Fibroblast of pulmonary artery (primary cell): ENCODE data around the gene PRDM2.

Experiments used
- DNase-seq: peaks from one replicate; pipeline ENCODE4 v3.0.0-alpha.2; 2010; ENCODE audit warnings: low read depth
- H3K4me3 ChIP-seq: replicated peaks from 2 replicates; pipeline ENCODE4 v1.5.1; 2011; ENCODE audit warnings: low read depth, mild to moderate bottlenecking, control low read depth, low read length, moderate library complexity
- CTCF ChIP-seq: IDR thresholded peaks from 2 replicates; pipeline ENCODE4 v1.5.1; 2011; ENCODE audit warnings: mild to moderate bottlenecking, control low read depth, low read length, inconsistent platforms; ENCODE audit errors: missing control alignments

The PRDM2 gene

DNA sequence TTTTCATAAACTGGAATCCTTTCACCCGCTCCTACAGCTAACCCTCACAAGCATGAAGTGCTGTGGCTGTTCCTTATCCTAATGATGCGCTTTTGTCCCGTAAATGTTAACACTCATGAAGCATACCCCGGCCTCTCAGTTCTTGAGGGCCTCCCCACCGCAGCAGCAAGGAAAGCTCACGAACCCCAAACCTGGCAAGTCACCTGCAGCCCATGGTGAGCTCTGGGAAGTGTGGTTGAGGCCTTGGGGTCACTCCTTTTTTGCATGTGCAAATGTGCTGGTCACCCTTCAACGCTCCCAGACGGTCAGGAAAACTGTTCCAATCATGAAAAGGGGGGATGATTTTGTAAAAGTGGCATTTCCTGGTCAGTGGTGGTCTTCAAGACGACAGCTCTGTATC is 124.6 kb downstream of the PRDM2 start:
- H3K4me3 ChIP-seq: no peak overlapping the region
- no peak for TF ChIP-seq CTCF
- no peak for DNase-seq

GRCh38 chr1:13825033-13825432 is 125.0 kb downstream of the PRDM2 start:
- no peak overlapping the region for H3K4me3 ChIP-seq
- no peak for TF ChIP-seq CTCF
- DNase-seq: no peak

DNA sequence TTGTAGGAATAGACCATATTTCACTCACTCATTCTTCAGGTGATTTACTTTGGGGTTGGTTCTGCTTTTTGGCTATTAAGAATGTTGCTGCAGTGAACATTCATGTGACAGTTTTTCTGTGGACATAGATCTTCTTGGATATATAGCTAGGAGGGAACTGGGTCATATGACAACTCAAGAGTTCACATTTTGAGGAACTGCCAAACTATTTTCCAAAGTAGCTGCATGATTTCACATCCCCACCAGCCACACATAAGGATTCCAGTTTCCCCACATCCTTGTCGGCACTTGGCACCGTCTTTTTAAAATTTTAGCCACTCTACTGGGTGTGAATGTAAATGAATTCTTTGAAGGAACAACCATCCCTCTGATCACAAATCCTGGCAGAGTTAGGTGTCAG is 126.0 kb downstream of the PRDM2 start:
- H3K4me3 ChIP-seq: no peak overlapping the region
- no peak for DNase-seq
- no peak for TF ChIP-seq CTCF

DNA sequence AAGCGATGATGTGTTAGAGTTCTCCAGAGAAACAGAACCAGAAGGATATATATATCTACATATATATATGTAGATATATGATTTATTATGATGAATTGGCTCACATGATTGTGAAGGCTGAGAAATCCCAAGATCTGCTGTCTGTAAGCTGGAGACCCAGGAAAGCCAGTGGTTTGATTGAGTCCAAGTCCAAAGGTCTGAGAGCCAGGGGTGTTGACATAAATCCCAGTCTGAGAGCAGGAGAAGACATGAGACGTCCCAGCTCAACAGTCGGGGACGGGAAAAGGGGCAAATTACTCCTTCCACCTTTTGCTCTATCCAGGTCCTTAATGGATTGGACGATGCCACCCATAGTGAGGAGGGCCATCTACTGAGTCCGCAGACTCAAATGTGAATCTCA is 126.6 kb downstream of the PRDM2 start:
- H3K4me3 ChIP-seq: no peak overlapping the region
- TF ChIP-seq CTCF: no peak
- DNase-seq: no peak

GRCh38 chr1:13828454-13829151 is 128.6 kb downstream of the PRDM2 start:
- H3K4me3 ChIP-seq: no peak overlapping the region
- TF ChIP-seq CTCF: peak; percentile 36
- no peak for DNase-seq

DNA sequence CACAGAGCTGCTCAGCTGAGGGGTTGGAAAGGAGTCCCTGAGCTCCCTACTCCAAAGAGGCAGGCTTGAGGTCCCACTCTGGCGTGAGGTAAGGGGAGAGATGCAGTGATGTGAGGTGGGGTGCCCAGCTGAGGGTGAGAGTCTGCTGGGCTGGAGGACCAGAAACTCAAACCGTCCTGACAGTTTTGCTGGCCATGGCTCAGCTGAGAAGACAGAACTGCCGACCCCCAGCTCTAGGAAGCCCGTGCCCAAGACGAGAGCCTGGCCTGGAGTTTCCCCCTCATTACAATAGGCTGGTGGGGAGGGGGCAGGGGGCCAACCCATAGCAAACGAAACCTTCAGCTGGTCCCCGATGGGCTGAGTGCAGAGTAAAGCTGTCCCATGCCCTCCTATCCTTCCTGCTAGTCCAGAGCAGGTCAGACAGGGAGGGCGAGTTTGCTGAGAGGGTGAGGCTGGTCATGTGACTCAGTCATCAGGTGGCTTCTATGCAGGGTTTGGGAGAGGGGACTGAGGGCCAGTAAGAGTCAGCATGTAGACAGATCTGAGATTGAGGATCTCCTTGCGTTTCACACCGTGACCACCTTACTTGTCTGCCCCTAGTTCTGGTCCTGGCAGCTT is 129.3 kb downstream of the PRDM2 start:
- TF ChIP-seq CTCF: no peak
- no peak overlapping the region for H3K4me3 ChIP-seq
- no peak for DNase-seq

GRCh38 chr1:13830170-13830569 is 130.2 kb downstream of the PRDM2 start:
- H3K4me3 ChIP-seq: no peak overlapping the region
- TF ChIP-seq CTCF: no peak
- DNase-seq: no peak
